Measurements from ENCODE around the gene SCN4B. TPM values are rescaled to one million over a fixed set of nuclear protein-coding genes. Genes with fewer than 3 reads are reported as not detected.

SCN4B gene
- total and polyA plus RNA-seq, 2 of the 4 experiments (the other 2 are of a cell fraction) = 0.18 to 0.44 TPM

DNA sequence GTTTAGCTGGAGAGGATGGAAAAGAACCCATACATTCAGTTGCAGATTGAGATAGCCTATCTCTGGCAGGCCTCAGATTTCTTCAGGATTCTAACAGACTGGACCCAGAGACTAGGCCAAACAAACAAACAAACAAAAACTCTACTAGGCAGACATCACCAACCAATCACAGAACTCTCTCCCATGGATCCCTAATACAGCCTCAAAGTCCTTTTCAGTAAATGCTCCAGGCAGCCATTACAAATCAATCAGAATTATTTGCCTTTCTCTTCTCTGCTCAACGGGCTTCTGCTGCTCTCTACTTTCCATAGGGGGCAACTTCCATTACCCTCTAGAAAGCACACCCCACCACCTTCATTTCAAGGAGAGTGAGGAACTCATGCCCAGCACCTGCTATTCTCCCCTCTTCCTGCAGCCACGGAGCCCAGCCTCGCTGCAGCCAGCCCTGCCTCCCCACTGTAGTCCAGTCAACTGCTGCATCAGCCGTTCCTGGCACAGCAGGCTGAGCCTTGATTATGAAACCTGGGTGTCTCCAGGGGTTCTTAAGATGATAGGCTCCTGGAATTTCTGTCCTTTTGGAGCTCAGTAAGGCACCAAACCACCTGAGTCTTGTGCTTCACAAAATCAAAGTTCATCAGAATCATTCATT is 46.8 kb downstream of the SCN4B start:
- Histone ChIP-seq H2BK5ac (ENCODE audit: low read depth, low read length, poor library complexity, severe bottlenecking) (no peak overlapping the region), H3K4ac (ENCODE audit: low read depth, low read length) (no peak overlapping the region), H2AK9ac (replicated peaks; ENCODE audit: low read depth, low read length, poor library complexity) (no peak overlapping the region), H3K9me1 (ENCODE audit: insufficient read depth, low read length) (no peaks in the 10 kb centered on the region), H3K56ac (ENCODE audit: extremely low read depth, insufficient read depth, low read length) (no peak overlapping the region), H4K91ac (ENCODE audit: insufficient read depth, low read depth, low read length) (no peak overlapping the region), H3K14ac (replicated peaks; ENCODE audit: low read depth, low read length) (no peak overlapping the region), H2BK120ac (ENCODE audit: low read depth, low read length) (no peak overlapping the region), H2BK15ac (ENCODE audit: low read depth, low read length) (no peak overlapping the region), H3K27me3 (ENCODE audit: control insufficient read depth, insufficient read depth, low read length) (0 out of 2 replicates have a peak, but pooled peaks cover under 1% of the 10 kb centered on the region), H4K5ac (ENCODE audit: low read depth, low read length) (no peak overlapping the region), H3K79me1 (ENCODE audit: low read depth in 1 of 2, low read length in 2 of 2) (no peaks in the 10 kb centered on the region), H3K4me3 (ENCODE audit: insufficient read depth, low read depth, low read length) (no peak overlapping the region), H4K20me1 (ENCODE audit: insufficient read depth, low read length) (no peaks in the 10 kb centered on the region), H3K27ac (ENCODE audit: insufficient read depth, low read length) (no peak overlapping the region), H3K4me1 (ENCODE audit: control insufficient read depth, insufficient read depth, low read length) (no peaks in the 10 kb centered on the region), H3K18ac (ENCODE audit: low read depth, low read length) (no peak overlapping the region), H3K9ac (ENCODE audit: low read depth, low read length) (no peak overlapping the region), H3K23ac (ENCODE audit: low read depth, low read length) (no peak overlapping the region), H2BK20ac (ENCODE audit: low read depth, low read length) (no peak overlapping the region), H3K9me3 (ENCODE audit: control insufficient read depth, insufficient read depth, low read length) (no peaks in the 10 kb centered on the region), H3K36me3 (ENCODE audit: control insufficient read depth, insufficient read depth, low read length) (no peaks in the 10 kb centered on the region), H3K4me2 (ENCODE audit: low read depth, low read length) (no peak overlapping the region), H2AFZ (replicated peaks; ENCODE audit: low read length, poor library complexity) (no peak overlapping the region), H2AK5ac (ENCODE audit: low read depth, low read length) (no peak overlapping the region), H4K8ac (ENCODE audit: low read depth in 2 of 2, low read length in 2 of 2) (no peak overlapping the region)
- in situ Hi-C loops (cut with MboI; ENCODE audit: low sequenced_read_pairs) = no loop called here
- CTCF ChIA-PET = interaction anchor here (0.6 kb wide), 1 partner anchor 93 kb away, joined by 3 read pairs; no protein-coding TSS in a partner anchor
- POLR2A ChIA-PET (ENCODE audit: unreplicated experiment) = no interaction called here
- no peak for ATAC-seq (ENCODE audit: low read depth)
- no peak for DNase-seq
- WGBS, 2 experiments (ENCODE audit: extremely low coverage in 2 of 2, insufficient read length in 1 of 2) = no CpG with 5 or more reads among the region's 4 CpGs
- TF ChIP-seq MAZ (IDR thresholded peaks at IDR 0.05; ENCODE audit: borderline replicate concordance, low read depth, low read length) = no peak
- TF ChIP-seq SMC3 (IDR thresholded peaks at IDR 0.05; ENCODE audit: low read depth, low read length) = no peak
- no peak for TF ChIP-seq NFE2L2 (IDR thresholded peaks at IDR 0.05; ENCODE audit: low read depth, low read length)
- TF ChIP-seq RFX5 (IDR thresholded peaks at IDR 0.05; ENCODE audit: low read depth, low read length) = no peak
- dilution Hi-C loops (cut with HindIII; ENCODE audit: low sequenced_read_pairs, unreplicated experiment) = no loop called here
- BruUV-seq (replicated peaks) = no TSS peak
- intact Hi-C loops (cut with micrococcal nuclease) = no loop called here
